Measurements from ENCODE around the gene YAP1.

GRCh38 chr11:102139081-102139498 is 28.8 kb downstream of the YAP1 start:
- TF ChIP-seq CTCF (IDR thresholded peaks at IDR 0.05; ENCODE audit: low read depth, low read length, missing input control) = no peak
- TF ChIP-seq REST (IDR thresholded peaks at IDR 0.05) = no peak
- no peak for TF ChIP-seq TAF1 (conservative IDR thresholded peaks at IDR 0.05)
- no peak for TF ChIP-seq ATF3 (IDR thresholded peaks at IDR 0.05)
- TF ChIP-seq GABPA (IDR thresholded peaks at IDR 0.05 in 1 of 2, conservative IDR thresholded peaks at IDR 0.05 in 1 of 2) = no peak
- TF ChIP-seq JUND (IDR thresholded peaks at IDR 0.05) = no peak
- TF ChIP-seq RAD21 (IDR thresholded peaks at IDR 0.05) = no peak
- no peak for TF ChIP-seq MAX (IDR thresholded peaks at IDR 0.05)
- TF ChIP-seq EGR1 (IDR thresholded peaks at IDR 0.05; ENCODE audit: low read depth in 2 of 2) = no peak

Data from liver (tissue), 3 donors.